HG02678 (cell line): Measurements from ENCODE around the gene RCC1.
"Not testable (repeated sequence)": the region's sequence is repeated elsewhere in the genome, so short reads cannot be mapped to it uniquely, and the experiment has no call there.

ENCODE experiments used
- ATAC-seq: cut with Tn5 transposase; IDR thresholded peaks from one replicate; pipeline ENCODE4 v1.9.1; 2021; ENCODE audit warnings: mild to moderate bottlenecking, moderate library complexity; ENCODE audit not compliant: unreplicated experiment

Gene RCC1

GRCh38 chr1:28541414-28542015 is 35.7 kb downstream of the RCC1 start:
- not testable (repeated sequence) for ATAC-seq

DNA sequence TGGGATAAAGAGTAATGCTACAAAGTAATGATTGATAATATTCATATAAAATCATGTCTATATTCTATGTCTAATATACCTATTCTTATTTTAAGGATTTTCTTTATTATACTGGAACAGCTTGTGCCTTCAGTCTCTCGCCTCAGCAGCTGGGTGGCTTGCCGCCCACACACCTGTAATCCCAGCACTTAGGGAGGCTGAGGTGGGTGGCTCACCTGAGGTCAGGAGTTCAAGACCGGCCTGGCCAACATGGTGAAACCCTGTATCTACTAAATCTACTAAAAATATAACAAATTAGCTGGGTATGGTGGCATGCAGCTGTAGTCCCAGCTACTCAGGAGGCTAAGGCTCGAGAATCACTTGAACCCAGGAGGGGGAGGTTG is 39.4 kb downstream of the RCC1 start:
- ATAC-seq: no peak

DNA sequence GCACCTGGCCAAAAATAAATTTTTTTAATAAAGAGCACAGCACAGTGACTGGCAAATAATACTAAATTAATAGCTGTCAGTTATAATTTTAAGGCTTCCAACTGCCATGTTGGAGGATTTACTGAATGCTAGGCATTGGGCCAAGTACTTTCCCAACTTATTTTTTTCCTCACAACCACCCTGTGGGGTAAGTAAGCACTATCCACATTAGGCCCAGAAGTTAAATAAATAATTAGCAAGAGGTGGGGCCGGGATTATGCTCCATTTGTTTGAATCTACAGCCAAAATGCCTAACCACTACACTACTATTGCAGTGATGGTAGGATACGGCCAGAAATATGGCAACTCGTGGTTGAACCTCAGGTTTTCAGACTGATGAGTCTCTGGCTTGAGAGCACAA is 42.5 kb downstream of the RCC1 start:
- no peak for ATAC-seq

- ATAC-seq: no peak
These were observed 45.5 kb downstream of the RCC1 start for GRCh38 chr1:28551381-28551780.

DNA sequence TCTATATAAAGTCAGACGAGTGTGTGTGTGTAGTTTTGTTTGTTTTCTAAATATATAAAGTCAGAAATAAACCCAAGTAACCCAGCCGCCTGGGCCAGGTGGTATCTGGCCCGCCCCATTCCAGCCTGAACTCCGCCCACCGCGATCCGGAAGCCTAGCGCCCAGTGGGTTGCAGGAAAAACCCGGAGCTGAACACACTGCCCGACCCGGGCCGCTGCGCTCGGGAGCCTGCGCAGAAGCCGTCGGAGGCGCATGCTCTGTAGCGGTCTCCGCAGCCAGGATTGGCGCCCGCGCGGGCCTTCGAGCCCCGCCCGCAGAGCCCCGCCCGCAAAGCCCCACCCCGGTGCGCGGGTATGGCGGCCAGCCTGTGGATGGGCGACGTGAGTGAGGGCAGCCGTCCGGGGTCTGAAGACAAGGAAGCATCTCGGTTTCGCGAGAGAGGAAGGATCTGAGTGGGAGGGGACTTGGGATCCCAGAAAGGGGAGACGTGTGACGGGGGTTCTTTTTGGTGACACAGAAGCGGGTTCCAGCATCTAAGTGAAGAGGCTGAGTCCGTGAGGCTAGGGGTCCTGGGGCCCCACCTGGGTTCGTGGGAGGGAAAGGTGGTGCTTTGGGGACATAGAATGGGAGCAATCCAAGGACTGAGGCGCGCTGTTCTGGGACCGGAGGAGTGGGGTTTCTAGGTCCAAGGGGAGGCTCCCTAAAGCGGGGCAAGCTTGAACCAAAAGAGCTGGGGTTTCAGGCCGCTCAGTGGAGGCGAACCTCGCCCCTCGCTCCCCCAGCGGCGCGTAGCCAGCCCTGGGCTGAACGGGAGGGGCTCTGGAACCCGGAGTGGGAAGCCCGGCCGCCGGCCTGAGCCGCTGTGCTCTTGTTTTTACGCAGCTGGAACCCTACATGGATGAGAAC is 47.2 kb downstream of the RCC1 start, which contains the start of gene TRNAU1AP:
Gene TRNAU1AP (plus strand): TSS at position 328 of the 906 bp plus-strand sequence. CDS start 26 bp downstream, at position 354.
- peak; percentile 92 for ATAC-seq

- no peak for ATAC-seq
These were observed 55.0 kb downstream of the RCC1 start for GRCh38 chr1:28560886-28561285.

- ATAC-seq: no peak
These were observed 58.5 kb downstream of the RCC1 start for GRCh38 chr1:28564310-28564709.

DNA sequence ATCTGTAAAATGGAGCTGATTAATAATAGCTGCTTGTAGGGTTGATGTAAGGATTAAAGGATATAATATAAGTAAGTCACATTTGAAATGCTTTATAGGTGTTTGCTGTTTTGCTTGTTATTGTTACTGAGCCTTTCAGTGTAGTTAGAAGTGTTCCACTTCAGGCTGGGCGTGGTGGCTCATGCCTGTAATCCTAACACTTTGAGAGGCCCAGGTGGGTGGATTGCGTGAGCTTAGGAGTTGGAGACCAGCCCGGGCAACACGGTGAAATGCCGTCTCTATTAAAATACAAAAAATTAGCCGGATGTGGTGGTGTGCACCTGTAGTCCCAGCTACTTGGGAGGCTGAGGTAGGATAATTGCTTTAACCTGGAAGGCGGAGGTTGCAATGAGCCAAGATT is 59.2 kb downstream of the RCC1 start:
- ATAC-seq: no peak

DNA sequence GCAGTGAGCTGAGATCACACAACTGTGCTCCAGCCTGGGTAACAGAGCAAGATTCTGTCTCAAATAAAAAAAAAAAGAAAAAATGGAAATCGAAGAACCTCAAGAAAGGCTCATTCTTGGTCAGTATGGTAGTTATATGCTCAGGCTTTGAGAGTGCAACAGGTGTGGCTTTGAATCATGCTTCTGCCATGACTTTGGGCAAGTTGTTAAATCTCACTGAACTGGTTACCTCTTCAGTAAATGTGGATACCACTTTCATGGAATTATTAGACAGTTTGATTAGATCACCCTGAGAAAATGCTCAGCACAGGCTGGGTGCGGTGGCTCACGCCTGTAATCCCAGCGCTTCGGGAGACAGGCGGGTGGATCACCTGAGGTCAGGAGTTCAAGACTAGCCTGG is 59.9 kb downstream of the RCC1 start:
- ATAC-seq: no peak

DNA sequence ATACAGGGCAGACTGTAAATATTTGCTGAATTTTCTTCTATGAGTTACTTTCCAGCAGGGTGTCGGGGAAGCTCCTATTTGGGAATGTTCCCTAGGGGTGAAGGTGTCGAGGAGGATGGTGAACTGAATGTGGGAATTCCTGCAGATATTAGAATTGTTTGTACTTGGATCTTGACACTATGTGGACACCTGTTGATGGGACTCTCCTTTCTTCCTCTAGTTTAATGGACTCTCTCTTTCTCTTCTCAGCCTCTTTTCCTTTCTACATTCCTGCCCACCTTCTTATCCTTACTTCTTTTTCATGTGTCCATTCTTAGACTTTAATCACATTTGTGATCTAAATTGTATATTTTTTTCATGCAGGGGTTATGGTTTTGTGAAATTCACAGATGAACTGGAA is 61.1 kb downstream of the RCC1 start:
- no peak for ATAC-seq

- no peak for ATAC-seq
These were observed 66.1 kb downstream of the RCC1 start for GRCh38 chr1:28571911-28572310.

- not testable (repeated sequence) for ATAC-seq
These were observed 67.0 kb downstream of the RCC1 start for GRCh38 chr1:28572891-28573290.

- no peak for ATAC-seq
These were observed 67.7 kb downstream of the RCC1 start for GRCh38 chr1:28573564-28573963.

- ATAC-seq: no peak
These were observed 71.3 kb downstream of the RCC1 start for GRCh38 chr1:28577052-28577678.

- ATAC-seq: no peak
These were observed 72.1 kb downstream of the RCC1 start for GRCh38 chr1:28577738-28578536.

DNA sequence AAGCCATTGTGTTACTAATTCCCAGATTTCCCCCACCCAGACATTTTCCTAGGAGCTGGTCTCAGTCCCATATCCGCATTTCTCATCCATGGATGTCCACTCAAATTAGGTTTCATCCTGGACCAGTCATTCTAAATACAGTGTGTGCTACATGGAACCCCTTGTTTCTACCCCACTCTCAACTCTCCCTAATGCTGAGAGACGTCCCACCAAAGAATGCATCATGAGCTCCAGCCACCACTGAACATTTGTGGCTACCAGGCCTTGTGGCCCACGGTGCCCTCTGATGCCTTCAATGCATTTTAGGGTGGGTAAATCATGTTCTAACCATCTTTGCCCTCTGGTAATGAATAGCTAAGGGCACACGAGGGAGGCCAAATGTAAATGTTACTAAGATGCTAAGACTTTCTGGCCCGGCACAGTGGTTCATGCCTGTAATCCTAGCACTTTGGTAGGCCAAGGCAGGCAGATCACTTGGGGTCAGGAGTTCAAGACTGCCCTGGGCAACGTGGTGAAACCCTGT is 72.9 kb downstream of the RCC1 start:
- no peak for ATAC-seq

GRCh38 chr1:28579401-28579800 is 73.6 kb downstream of the RCC1 start:
- no peak for ATAC-seq

GRCh38 chr1:28580722-28581530 is 75.1 kb downstream of the RCC1 start:
- peak; percentile 13 for ATAC-seq

GRCh38 chr1:28581531-28582247 is 75.8 kb downstream of the RCC1 start:
- peak; percentile 86 for ATAC-seq
